ENCODE data around the gene VAMP7.

GRCh38 chrX:155888139-155888538, 7.0 kb downstream of the VAMP7 start:
- no peak for TF ChIP-seq TCF4 (CRISPR knock-in tag; IDR thresholded peaks at IDR 0.05; ENCODE audit: borderline replicate concordance)
- no peak for TF ChIP-seq PATZ1 (CRISPR knock-in tag; IDR thresholded peaks at IDR 0.05; ENCODE audit: borderline replicate concordance)
- TF ChIP-seq OSR1 (CRISPR knock-in tag; IDR thresholded peaks at IDR 0.05): no peak
- TF ChIP-seq RARB (CRISPR knock-in tag; IDR thresholded peaks at IDR 0.05): no peak
- TF ChIP-seq TSHZ2 (CRISPR knock-in tag; IDR thresholded peaks at IDR 0.05): no peak
- no peak for TF ChIP-seq SNAI2 (CRISPR knock-in tag; IDR thresholded peaks at IDR 0.05)
- no peak for TF ChIP-seq ZFP30 (CRISPR knock-in tag; IDR thresholded peaks at IDR 0.05)
- TF ChIP-seq POU6F1 (CRISPR knock-in tag; IDR thresholded peaks at IDR 0.05; ENCODE audit: borderline replicate concordance, low read depth): no peak
- TF ChIP-seq ZFP3 (CRISPR knock-in tag; IDR thresholded peaks at IDR 0.05): no peak
- TF ChIP-seq CREB5 (CRISPR knock-in tag; IDR thresholded peaks at IDR 0.05; ENCODE audit: low read depth): no peak
- no peak for TF ChIP-seq BACH2 (CRISPR knock-in tag; IDR thresholded peaks at IDR 0.05; ENCODE audit: borderline replicate concordance)

Data from SK-N-SH treated with all-trans-retinoic acid at 6 μM for 48 hours (cell line).